ENCODE measurements around the gene CUEDC1. TPM values are rescaled to one million over a fixed set of nuclear protein-coding genes. Genes with fewer than 3 reads are reported as not detected.

CUEDC1 gene
- total and polyA plus RNA-seq, 2 of the 13 experiments (the other 11 are each of a cell fraction or from before 2014, with no cell fraction given) = 7.4 to 12.9 TPM

DNA sequence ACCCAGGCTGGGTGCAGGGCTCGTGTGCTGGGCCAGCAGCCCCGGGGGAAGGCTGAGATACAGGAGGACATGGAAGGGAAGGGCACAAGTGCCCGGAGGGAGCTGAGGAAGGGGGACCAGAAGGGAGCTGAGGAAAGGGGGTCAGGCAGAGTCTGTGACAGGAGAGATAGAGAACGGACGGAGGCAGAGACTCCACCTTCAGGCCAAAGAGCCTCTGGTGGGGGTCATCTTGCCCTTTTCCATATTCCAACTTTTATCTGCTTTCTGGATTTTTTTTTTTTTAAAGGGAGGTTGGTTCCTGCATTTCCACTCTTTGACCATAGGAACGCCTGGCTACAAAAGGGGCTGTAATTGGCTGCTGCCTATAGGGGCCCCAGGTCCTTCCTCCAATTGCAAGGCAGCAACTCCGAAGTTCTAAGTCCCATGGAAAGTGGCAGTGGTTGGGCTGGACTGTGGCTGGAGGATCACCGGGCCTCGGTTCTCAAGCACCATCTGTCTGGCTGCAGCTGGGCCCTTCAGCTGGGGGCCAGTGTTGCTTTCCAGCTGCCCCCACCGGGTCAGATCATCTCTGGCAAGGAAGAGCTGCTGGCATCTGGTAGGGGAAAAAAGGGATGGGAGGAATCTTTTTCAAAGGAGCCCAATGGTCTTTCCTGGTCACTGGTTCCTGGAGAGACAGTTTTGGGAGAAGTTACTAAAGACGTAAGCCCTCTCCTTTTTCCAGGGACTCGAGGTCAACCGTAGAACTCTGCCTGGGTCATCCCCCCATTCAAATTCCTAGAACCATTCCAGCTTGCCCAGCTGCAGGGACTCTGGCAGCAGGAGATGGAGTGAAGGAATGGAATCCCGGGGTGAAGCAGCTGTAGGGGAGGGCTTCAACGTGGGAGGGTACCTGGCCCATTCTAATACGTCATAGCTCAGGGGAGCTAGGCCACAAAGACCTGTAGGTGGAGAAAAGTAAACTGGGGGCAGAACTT is 92.2 kb downstream of the CUEDC1 start (continued):
- TF ChIP-seq ZNF577 (CRISPR knock-in tag; IDR thresholded peaks at IDR 0.05; ENCODE audit: borderline replicate concordance, low read depth) (no peak), ZFP90 (CRISPR knock-in tag; IDR thresholded peaks at IDR 0.05; ENCODE audit: borderline replicate concordance) (no peak), KDM4B (CRISPR knock-in tag; IDR thresholded peaks at IDR 0.05) (no peak), HOXD1 (CRISPR knock-in tag; IDR thresholded peaks at IDR 0.05) (no peak), HDAC2 (CRISPR knock-in tag; IDR thresholded peaks at IDR 0.05) (no peak; the same call in 1 of the 2 replicates), ZNF24 (IDR thresholded peaks at IDR 0.05) (0 out of 2 replicates have a peak, but pooled peaks have one; percentile 28), ZNF546 (CRISPR knock-in tag; conservative IDR thresholded peaks at IDR 0.05) (0 out of 2 replicates have a peak, but pooled peaks have one; percentile 46), KLF13 (CRISPR knock-in tag; IDR thresholded peaks at IDR 0.05) (no peak), THAP8 (CRISPR knock-in tag; IDR thresholded peaks at IDR 0.05; ENCODE audit: borderline replicate concordance) (no peak), FOSL2 (CRISPR knock-in tag; IDR thresholded peaks at IDR 0.05) (no peak), JUND (CRISPR knock-in tag; IDR thresholded peaks at IDR 0.05) (no peak), ISX (CRISPR knock-in tag; conservative IDR thresholded peaks at IDR 0.05) (no peak), AHDC1 (CRISPR knock-in tag; IDR thresholded peaks at IDR 0.05; ENCODE audit: borderline replicate concordance) (no peak), SRY (CRISPR knock-in tag; IDR thresholded peaks at IDR 0.05) (peak; percentile 41; the same call in 1 of the 2 replicates), DMAP1 (CRISPR knock-in tag; IDR thresholded peaks at IDR 0.05) (peak; percentile 57), CERS6 (CRISPR knock-in tag; IDR thresholded peaks at IDR 0.05) (no peak)
- TF ChIP-seq, protein P1, sequence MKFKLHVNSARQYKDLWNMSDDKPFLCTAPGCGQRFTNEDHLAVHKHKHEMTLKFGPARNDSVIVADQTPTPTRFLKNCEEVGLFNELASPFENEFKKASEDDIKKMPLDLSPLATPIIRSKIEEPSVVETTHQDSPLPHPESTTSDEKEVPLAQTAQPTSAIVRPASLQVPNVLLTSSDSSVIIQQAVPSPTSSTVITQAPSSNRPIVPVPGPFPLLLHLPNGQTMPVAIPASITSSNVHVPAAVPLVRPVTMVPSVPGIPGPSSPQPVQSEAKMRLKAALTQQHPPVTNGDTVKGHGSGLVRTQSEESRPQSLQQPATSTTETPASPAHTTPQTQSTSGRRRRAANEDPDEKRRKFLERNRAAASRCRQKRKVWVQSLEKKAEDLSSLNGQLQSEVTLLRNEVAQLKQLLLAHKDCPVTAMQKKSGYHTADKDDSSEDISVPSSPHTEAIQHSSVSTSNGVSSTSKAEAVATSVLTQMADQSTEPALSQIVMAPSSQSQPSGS (CRISPR knock-in tag; IDR thresholded peaks at IDR 0.05) = no peak; the same call in 1 of the 2 replicates
- TF ChIP-seq, protein P2, sequence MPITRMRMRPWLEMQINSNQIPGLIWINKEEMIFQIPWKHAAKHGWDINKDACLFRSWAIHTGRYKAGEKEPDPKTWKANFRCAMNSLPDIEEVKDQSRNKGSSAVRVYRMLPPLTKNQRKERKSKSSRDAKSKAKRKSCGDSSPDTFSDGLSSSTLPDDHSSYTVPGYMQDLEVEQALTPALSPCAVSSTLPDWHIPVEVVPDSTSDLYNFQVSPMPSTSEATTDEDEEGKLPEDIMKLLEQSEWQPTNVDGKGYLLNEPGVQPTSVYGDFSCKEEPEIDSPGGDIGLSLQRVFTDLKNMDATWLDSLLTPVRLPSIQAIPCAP (CRISPR knock-in tag; IDR thresholded peaks at IDR 0.05; ENCODE audit: low read depth) = no peak
- TF ChIP-seq, protein P3, sequence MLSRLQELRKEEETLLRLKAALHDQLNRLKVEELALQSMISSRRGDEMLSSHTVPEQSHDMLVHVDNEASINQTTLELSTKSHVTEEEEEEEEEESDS (CRISPR knock-in tag; IDR thresholded peaks at IDR 0.05; ENCODE audit: borderline replicate concordance) = no peak

All from HepG2 (cell line).